ENCODE results near the gene CBX8. TPM values are rescaled to one million over a fixed set of nuclear protein-coding genes. Genes with fewer than 3 reads are reported as not detected.

Gene CBX8
- polyA plus RNA-seq, 2 of the 4 experiments (the other 2 are of a cell fraction), result 1.5 to 13.1 TPM

- DNase-seq (ENCODE audit: low read depth in 1 of 2, low spot score in 1 of 2), result peak; percentile 73 to 75
- 12% methylated on average over 16 of the region's 89 CpGs for WGBS (ENCODE audit: missing lambda C conversion rate)
- Histone ChIP-seq H3K27ac (peak overlapping the region; percentile 94 to 98), H3K4me3 (peak overlapping the region; percentile 53), H3K4me2 (peak overlapping the region; percentile 97), H3K9me3 (no peaks in the 10 kb centered on the region), H3K4me1 (peaks cover 41% of the 10 kb centered on the region)
- peak; percentile 48 to 68 for ATAC-seq
- CTCF ChIA-PET, result interaction anchor here (0.6 to 15.4 kb wide), 33 partner anchors 8 to 174 kb away, joined by 3 to 238 read pairs (median 6); partner anchors contain the start of gene CBX8
- TF ChIP-seq KDM1A (IDR thresholded peaks at IDR 0.05; ENCODE audit: low read depth) (no peak), E2F6 (IDR thresholded peaks at IDR 0.05; ENCODE audit: borderline replicate concordance, low read depth) (peak; percentile 84), HEYL (CRISPR knock-in tag; IDR thresholded peaks at IDR 0.05) (no peak), MAX (IDR thresholded peaks at IDR 0.05) (peak; percentile 86), TP53 (CRISPR knock-in tag; IDR thresholded peaks at IDR 0.05) (no peak), JUN (IDR thresholded peaks at IDR 0.05) (peak; percentile 58 to 60; a peak in 3 of 5 replicates), HOXB13 (CRISPR knock-in tag; IDR thresholded peaks at IDR 0.05; ENCODE audit: low read depth) (0 out of 2 replicates have a peak, but pooled peaks have one; percentile 18), CBX8 (IDR thresholded peaks at IDR 0.05) (no peak), HMGXB4 (CRISPR knock-in tag; IDR thresholded peaks at IDR 0.05; ENCODE audit: borderline replicate concordance) (no peak; the same call in 1 of the 2 replicates), FOSL2 (IDR thresholded peaks at IDR 0.05) (no peak), FOSL2 (CRISPR knock-in tag; IDR thresholded peaks at IDR 0.05) (no peak), NPAS2 (CRISPR knock-in tag; IDR thresholded peaks at IDR 0.05; ENCODE audit: borderline replicate concordance) (no peak), MAFK (IDR thresholded peaks at IDR 0.05; ENCODE audit: partially characterized antibody) (no peak), BCL3 (IDR thresholded peaks at IDR 0.05) (no peak), ELK1 (IDR thresholded peaks at IDR 0.05; ENCODE audit: low read depth, low read length) (no peak), ZNF302 (CRISPR knock-in tag; IDR thresholded peaks at IDR 0.05) (no peak), EHF (CRISPR knock-in tag; IDR thresholded peaks at IDR 0.05) (0 out of 2 replicates have a peak, but pooled peaks have one; percentile 54), RARB (CRISPR knock-in tag; IDR thresholded peaks at IDR 0.05) (no peak), RAD21 (conservative IDR thresholded peaks at IDR 0.05 in 1 of 2, IDR thresholded peaks at IDR 0.05 in 1 of 2) (no peak), KDM5A (IDR thresholded peaks at IDR 0.05) (no peak), HOXB5 (CRISPR knock-in tag; IDR thresholded peaks at IDR 0.05) (0 out of 2 replicates have a peak, but pooled peaks have one; percentile 44), MAZ (IDR thresholded peaks at IDR 0.05; ENCODE audit: borderline replicate concordance, low read depth, low read length) (no peak), ATOH8 (CRISPR knock-in tag; IDR thresholded peaks at IDR 0.05; ENCODE audit: low read depth) (0 out of 2 replicates have a peak, but pooled peaks have one; percentile 24), PBX3 (IDR thresholded peaks at IDR 0.05) (0 out of 2 replicates have a peak, but pooled peaks have one; percentile 27), RNF2 (IDR thresholded peaks at IDR 0.05; ENCODE audit: borderline replicate concordance, low read depth) (0 out of 2 replicates have a peak, but pooled peaks have one; percentile 46), MYC (IDR thresholded peaks at IDR 0.05; ENCODE audit: borderline replicate concordance, low read length) (no peak), PHF8 (IDR thresholded peaks at IDR 0.05; ENCODE audit: borderline replicate concordance, low read depth) (peak; percentile 93), ZSCAN20 (CRISPR knock-in tag; IDR thresholded peaks at IDR 0.05) (0 out of 2 replicates have a peak, but pooled peaks have one; percentile 45), POLR2A (IDR thresholded peaks at IDR 0.05; ENCODE audit: low read length) (peak; percentile 63)
- no peak for FAIRE-seq
- POLR2A ChIA-PET, result interaction anchor here (0.6 to 1.9 kb wide), 12 partner anchors 14 to 185 kb away, joined by 3 to 11 read pairs (median 4); partner anchors contain the start of gene CBX8
These were observed 47.2 kb upstream of the CBX8 start for GRCh38 chr17:79843816-79844800.
